Uterus (tissue), 2 donors: ENCODE data around the gene ATP6V0A4.

ENCODE experiments used
- CTCF ChIP-seq, 4 experiments: fragments of 200-600 bp in 2 of 4; fragments of 450-650 bp in 2 of 4; sonication (generic) in 2 of 4; IDR thresholded peaks; one replicate each; pipeline ENCODE4 v1.5.1; 2016 to 2019; ENCODE audit warnings: antibody characterized with exemption in 4 of 4, mild to moderate bottlenecking in 2 of 4, moderate library complexity in 1 of 4
- POLR2A ChIP-seq, 2 donors: fragments of 450-650 bp; IDR thresholded peaks; one replicate each; pipeline ENCODE4 v1.6.1; 2016; ENCODE audit warnings: antibody characterized with exemption in 2 of 2, mild to moderate bottlenecking in 1 of 2, moderate library complexity in 1 of 2

GRCh38 chr7:138710536-138711385 lies 87.2 kb downstream of the ATP6V0A4 start:
- TF ChIP-seq CTCF (IDR thresholded peaks at IDR 0.05) (no peak), POLR2A (IDR thresholded peaks at IDR 0.05) (no peak)
